Suprapubic skin (tissue), 4 donors: ENCODE data around the gene ERCC4. TPM values are rescaled to one million over a fixed set of nuclear protein-coding genes. Genes with fewer than 3 reads are reported as not detected.

Experiments used
- DNase-seq, 2 donors: peaks; one replicate each; pipeline ENCODE4 v3.0.0-alpha.2; 2019; ENCODE audit warnings: low spot score in 2 of 2
- H3K27ac ChIP-seq: fragments of 200-600 bp; sonication (generic); one replicate; pipeline ENCODE4 v1.5.1; 2019
- H3K27me3 ChIP-seq: fragments of 200-600 bp; sonication (generic); one replicate; pipeline ENCODE4 v1.5.1; 2019
- H3K36me3 ChIP-seq: fragments of 200-600 bp; sonication (generic); one replicate; pipeline ENCODE4 v1.5.1; 2019
- H3K4me1 ChIP-seq: fragments of 200-600 bp; sonication (generic); one replicate; pipeline ENCODE4 v1.5.1; 2019
- H3K4me3 ChIP-seq: fragments of 200-600 bp; sonication (generic); one replicate; pipeline ENCODE4 v1.5.1; 2019; ENCODE audit warnings: mild to moderate bottlenecking
- H3K9me3 ChIP-seq: fragments of 200-600 bp; sonication (generic); one replicate; pipeline ENCODE4 v1.5.1; 2019
- EP300 ChIP-seq: sonication (generic); formaldehyde crosslinking; IDR thresholded peaks from one replicate; pipeline ENCODE4 v1.6.1; 2017; ENCODE audit warnings: antibody characterized with exemption
- POLR2A ChIP-seq, 2 donors: fragments of 450-650 bp; IDR thresholded peaks; one replicate each; pipeline ENCODE4 v1.6.1; 2017; ENCODE audit warnings: antibody characterized with exemption in 2 of 2, mild to moderate bottlenecking in 2 of 2, moderate library complexity in 2 of 2
- POLR2AphosphoS5 ChIP-seq, 3 donors: sonication (generic); formaldehyde crosslinking; IDR thresholded peaks; one replicate each; pipeline ENCODE4 v1.6.1; 2017; ENCODE audit warnings: antibody characterized with exemption in 3 of 3
- WGBS: methylation state at CpG from one replicate; pipeline ENCODE4 v1.1.5; 2018; 5-methylcytosine and 5-hydroxymethylcytosine counted together
- total RNA-seq, 4 donors: library from RNA; depleted of rRNA; stranded (reverse); fragments of >200 nt; gene quantifications; one replicate each; pipeline ENCODE4 v1.1.0, GENCODE V29; 2016
- TF ChIP-seq, protein P1 (sequence below), 2 donors: fragments of 200-600 bp in 1 of 2; fragments of 450-650 bp in 1 of 2; sonication (generic) in 1 of 2; IDR thresholded peaks; one replicate each; pipeline ENCODE4 v1.5.1; 2016 to 2019; ENCODE audit warnings: antibody characterized with exemption in 2 of 2, mild to moderate bottlenecking in 1 of 2, moderate library complexity in 1 of 2

The ERCC4 gene
- total RNA-seq, 4 donors from 2014 or later, result 4.3 to 6.0 (median 5.2) TPM

DNA sequence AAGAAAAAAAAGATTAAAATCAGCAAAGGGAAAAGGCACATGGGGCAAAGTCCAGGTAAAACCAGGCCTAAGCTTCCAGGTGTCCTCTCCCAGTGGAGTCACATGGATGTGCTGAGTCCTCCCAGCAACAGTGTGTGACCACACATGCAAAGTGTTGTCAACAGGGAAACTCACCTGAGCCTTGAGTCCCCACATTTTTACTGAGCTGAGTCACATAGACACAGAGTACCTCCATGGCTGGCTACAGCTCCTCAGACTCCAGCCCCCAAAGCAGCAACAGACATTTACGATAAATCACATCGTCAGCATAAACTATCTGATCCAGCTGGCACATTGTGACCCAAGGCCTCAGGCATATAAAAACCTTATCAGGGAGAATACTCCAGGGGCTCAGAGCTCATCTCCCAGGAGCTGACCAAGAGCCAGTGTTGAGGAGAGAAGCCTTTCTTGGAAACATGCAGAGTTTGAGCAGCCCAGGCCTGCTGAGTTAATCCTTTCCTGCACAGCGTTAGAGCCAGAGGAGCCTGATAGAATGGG lies 20.5 kb downstream of the ERCC4 start:
- H3K27ac ChIP-seq, result no peak overlapping the region
- TF ChIP-seq POLR2AphosphoS5 (IDR thresholded peaks at IDR 0.05) (no peak), POLR2A (IDR thresholded peaks at IDR 0.05) (no peak), EP300 (no peak)
- TF ChIP-seq, protein P1, sequence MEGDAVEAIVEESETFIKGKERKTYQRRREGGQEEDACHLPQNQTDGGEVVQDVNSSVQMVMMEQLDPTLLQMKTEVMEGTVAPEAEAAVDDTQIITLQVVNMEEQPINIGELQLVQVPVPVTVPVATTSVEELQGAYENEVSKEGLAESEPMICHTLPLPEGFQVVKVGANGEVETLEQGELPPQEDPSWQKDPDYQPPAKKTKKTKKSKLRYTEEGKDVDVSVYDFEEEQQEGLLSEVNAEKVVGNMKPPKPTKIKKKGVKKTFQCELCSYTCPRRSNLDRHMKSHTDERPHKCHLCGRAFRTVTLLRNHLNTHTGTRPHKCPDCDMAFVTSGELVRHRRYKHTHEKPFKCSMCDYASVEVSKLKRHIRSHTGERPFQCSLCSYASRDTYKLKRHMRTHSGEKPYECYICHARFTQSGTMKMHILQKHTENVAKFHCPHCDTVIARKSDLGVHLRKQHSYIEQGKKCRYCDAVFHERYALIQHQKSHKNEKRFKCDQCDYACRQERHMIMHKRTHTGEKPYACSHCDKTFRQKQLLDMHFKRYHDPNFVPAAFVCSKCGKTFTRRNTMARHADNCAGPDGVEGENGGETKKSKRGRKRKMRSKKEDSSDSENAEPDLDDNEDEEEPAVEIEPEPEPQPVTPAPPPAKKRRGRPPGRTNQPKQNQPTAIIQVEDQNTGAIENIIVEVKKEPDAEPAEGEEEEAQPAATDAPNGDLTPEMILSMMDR (IDR thresholded peaks at IDR 0.05), result no peak
- 21% methylated on average over 3 of the region's 3 CpGs for WGBS
- no peaks in the 10 kb centered on the region for H3K27me3 ChIP-seq
- no peak overlapping the region for H3K4me3 ChIP-seq
- H3K36me3 ChIP-seq, result peaks cover 19% of the 10 kb centered on the region
- no peaks in the 10 kb centered on the region for H3K4me1 ChIP-seq
- no peak for DNase-seq
- no peaks in the 10 kb centered on the region for H3K9me3 ChIP-seq

DNA sequence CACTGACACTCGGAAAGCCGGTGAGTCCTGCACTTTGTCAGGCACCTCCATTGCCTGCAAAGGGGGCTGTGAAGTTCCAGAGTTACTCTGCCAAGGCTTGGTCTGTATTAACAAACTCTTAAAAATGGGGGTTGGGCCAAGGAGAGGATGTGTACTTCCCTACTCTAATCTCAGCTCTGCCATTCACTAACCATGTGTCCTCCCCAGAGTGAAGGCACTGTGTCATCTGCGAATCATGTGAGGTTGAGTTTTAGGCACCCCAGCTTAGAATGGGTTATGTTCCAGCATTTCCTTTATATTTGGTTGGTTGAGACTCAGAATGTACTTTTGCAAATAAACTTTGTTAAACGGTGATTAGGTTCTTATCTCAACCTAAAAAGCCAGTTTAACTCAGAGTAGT lies 24.9 kb downstream of the ERCC4 start:
- no peaks in the 10 kb centered on the region for H3K27me3 ChIP-seq
- no peak for TF ChIP-seq POLR2AphosphoS5 (IDR thresholded peaks at IDR 0.05)
- TF ChIP-seq EP300, result no peak
- TF ChIP-seq, protein P1 (IDR thresholded peaks at IDR 0.05), result no peak
- TF ChIP-seq POLR2A (IDR thresholded peaks at IDR 0.05), result no peak
- no peak overlapping the region for H3K27ac ChIP-seq
- H3K36me3 ChIP-seq, result peaks cover 42% of the 10 kb centered on the region
- 89% methylated on average over 4 of the region's 4 CpGs for WGBS
- H3K4me3 ChIP-seq, result no peak overlapping the region
- H3K4me1 ChIP-seq, result no peaks in the 10 kb centered on the region
- H3K9me3 ChIP-seq, result no peaks in the 10 kb centered on the region
- DNase-seq, result no peak

DNA sequence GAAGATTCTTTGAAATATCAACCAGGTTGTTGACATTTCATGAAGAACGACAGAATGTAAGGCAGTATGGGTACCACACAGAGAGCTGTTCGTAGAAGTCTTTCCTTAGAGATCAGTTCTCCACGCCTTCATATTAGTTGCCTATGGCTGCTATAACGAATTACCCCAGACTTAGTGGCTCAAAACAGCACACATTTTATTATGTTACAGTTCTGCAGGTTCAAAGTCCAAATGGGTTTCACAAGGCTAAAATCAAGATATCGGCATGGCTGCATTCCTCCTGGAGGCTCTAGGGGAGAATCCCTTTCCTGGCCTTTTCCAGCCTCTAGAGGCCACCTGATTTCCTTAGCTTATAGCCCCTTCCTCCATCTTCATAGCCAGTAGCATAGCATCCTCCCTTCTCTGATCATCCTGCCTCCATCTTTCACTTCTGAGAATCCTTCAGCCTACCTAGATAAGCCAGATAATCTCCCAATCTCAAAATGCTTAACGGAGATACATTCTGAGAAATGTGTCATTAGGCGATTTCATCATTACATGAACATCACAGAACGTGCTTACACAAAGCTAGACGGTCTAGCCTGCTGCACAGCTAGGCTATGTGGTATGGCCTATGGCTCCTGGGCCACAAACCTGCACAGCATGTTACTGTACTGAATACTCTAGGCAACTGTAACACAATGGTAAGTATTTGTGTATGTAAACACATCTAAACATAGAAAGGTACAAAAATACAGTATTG lies 26.0 kb downstream of the ERCC4 start:
- H3K27ac ChIP-seq, result no peak overlapping the region
- TF ChIP-seq, protein P1 (IDR thresholded peaks at IDR 0.05), result no peak
- TF ChIP-seq POLR2AphosphoS5 (IDR thresholded peaks at IDR 0.05) (no peak), POLR2A (IDR thresholded peaks at IDR 0.05) (no peak), EP300 (no peak)
- peaks cover 42% of the 10 kb centered on the region for H3K36me3 ChIP-seq
- no peak overlapping the region for H3K4me3 ChIP-seq
- no peaks in the 10 kb centered on the region for H3K4me1 ChIP-seq
- DNase-seq, result no peak
- H3K9me3 ChIP-seq, result no peaks in the 10 kb centered on the region
- no peaks in the 10 kb centered on the region for H3K27me3 ChIP-seq
- 89% methylated on average over 9 of the region's 9 CpGs for WGBS

DNA sequence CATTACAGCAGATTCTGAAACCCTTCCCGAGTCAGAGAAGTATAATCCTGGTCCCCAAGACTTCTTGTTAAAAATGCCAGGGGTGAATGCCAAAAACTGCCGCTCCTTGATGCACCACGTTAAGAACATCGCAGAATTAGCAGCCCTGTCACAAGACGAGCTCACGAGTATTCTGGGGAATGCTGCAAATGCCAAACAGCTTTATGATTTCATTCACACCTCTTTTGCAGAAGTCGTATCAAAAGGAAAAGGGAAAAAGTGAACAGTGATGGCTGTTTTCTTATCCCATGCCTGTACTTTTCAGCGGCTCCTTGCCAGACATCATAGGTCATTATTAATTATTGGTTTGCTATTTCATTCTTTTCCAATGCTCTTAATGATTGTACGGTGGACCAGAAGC lies 28.1 kb downstream of the ERCC4 start:
- 89% methylated on average over 9 of the region's 9 CpGs for WGBS
- peaks cover 42% of the 10 kb centered on the region for H3K36me3 ChIP-seq

More for the DNA sequence above, 28.1 kb downstream of the ERCC4 start:
- Histone ChIP-seq H3K9me3 (no peaks in the 10 kb centered on the region), H3K4me1 (no peaks in the 10 kb centered on the region), H3K27ac (no peak overlapping the region), H3K4me3 (no peak overlapping the region), H3K27me3 (no peaks in the 10 kb centered on the region)
- no peak for DNase-seq
- TF ChIP-seq POLR2A (IDR thresholded peaks at IDR 0.05) (no peak), POLR2AphosphoS5 (IDR thresholded peaks at IDR 0.05) (no peak), EP300 (no peak)
- TF ChIP-seq, protein P1 (IDR thresholded peaks at IDR 0.05), result no peak
